ENCODE measurements around the gene TMX4. TPM values are rescaled to one million over a fixed set of nuclear protein-coding genes. Genes with fewer than 3 reads are reported as not detected.

TMX4 gene
- total and polyA plus RNA-seq, 2 of the 8 experiments (the other 6 are each of a cell fraction or from before 2014, with no cell fraction given): 2.1 to 7.8 TPM

Other genes with a start within 250 kb of the TMX4 start
- gene HAO1, start 79.3 kb downstream of the TMX4 start, total RNA-seq (2021; fragmentation: NEBNext Ultra II Directional; extraction: Animal tissue kit (Norgen Biotek cat#: 25700)): not detected in 2 replicates
- gene HAO1, start 79.3 kb downstream of the TMX4 start, polyA plus RNA-seq (2011; rRNA removed): not detected in 2 replicates
- gene PLCB1, start 112.5 kb upstream of the TMX4 start, total RNA-seq (2021; fragmentation: NEBNext Ultra II Directional; extraction: Animal tissue kit (Norgen Biotek cat#: 25700)): 8.6 and 9.1 TPM in 2 replicates
- 2.6 and 2.7 TPM in 2 replicates for gene PLCB1, start 112.5 kb upstream of the TMX4 start, polyA plus RNA-seq (2011; rRNA removed)

All from H1 (cell line).